H9 (cell line): ENCODE measurements around the gene CEP128. TPM values are rescaled to one million over a fixed set of nuclear protein-coding genes. Genes with fewer than 3 reads are reported as not detected.

Experiments
- DNase-seq: peaks from one replicate; pipeline ENCODE4 v3.0.0-alpha.2; 2017
- H2AFZ ChIP-seq: one replicate; pipeline ENCODE4 v1.6.1; 2013; ENCODE audit warnings: mild to moderate bottlenecking, low read length, control low read depth, moderate library complexity
- H2AK5ac ChIP-seq: 2 replicates; pipeline ENCODE4 v1.6.1; 2013; ENCODE audit warnings: low read length, control low read depth, mixed read lengths; ENCODE audit not compliant: insufficient read length
- H2BK120ac ChIP-seq: one replicate; pipeline ENCODE4 v1.6.1; 2013; ENCODE audit warnings: low read depth, mild to moderate bottlenecking, low read length, control low read depth, inconsistent platforms; ENCODE audit not compliant: poor library complexity, severe bottlenecking
- H2BK12ac ChIP-seq: 2 replicates; pipeline ENCODE4 v1.6.1; 2013; ENCODE audit warnings: low read length, control low read depth, mixed read lengths, low read depth; ENCODE audit not compliant: insufficient read length
- H2BK15ac ChIP-seq: 2 replicates; pipeline ENCODE4 v1.6.1; 2013; ENCODE audit warnings: low read depth, low read length, control low read depth
- H2BK20ac ChIP-seq: one replicate; pipeline ENCODE4 v1.6.1; 2013; ENCODE audit warnings: low read depth, mild to moderate bottlenecking, low read length, control low read depth, inconsistent platforms; ENCODE audit not compliant: poor library complexity, severe bottlenecking
- H2BK5ac ChIP-seq: 2 replicates; pipeline ENCODE4 v1.6.1; 2013; ENCODE audit warnings: low read length, control low read depth, mixed read lengths; ENCODE audit not compliant: insufficient read length
- H3K14ac ChIP-seq: 2 replicates; pipeline ENCODE4 v1.6.1; 2013; ENCODE audit warnings: low read length, control low read depth; ENCODE audit not compliant: insufficient read depth
- H3K18ac ChIP-seq: 2 replicates; pipeline ENCODE4 v1.6.1; 2013; ENCODE audit warnings: low read depth, mild to moderate bottlenecking, mixed read lengths, low read length, control low read depth; ENCODE audit not compliant: insufficient read length
- H3K23ac ChIP-seq: 2 replicates; pipeline ENCODE4 v1.6.1; 2013; ENCODE audit warnings: low read length, control low read depth, mixed read lengths, low read depth; ENCODE audit not compliant: insufficient read length
- H3K23me2 ChIP-seq: 2 replicates; pipeline ENCODE4 v1.6.1; 2013; ENCODE audit warnings: low read depth, mild to moderate bottlenecking, mixed read lengths, low read length, control low read depth; ENCODE audit not compliant: insufficient read length, poor library complexity, severe bottlenecking
- H3K27ac ChIP-seq: 2 replicates; pipeline ENCODE4 v1.5.1; 2013; ENCODE audit warnings: low read length, control low read depth, mixed read lengths, low read depth; ENCODE audit not compliant: insufficient read length
- H3K27me3 ChIP-seq: 2 replicates; pipeline ENCODE4 v1.6.1; 2013; ENCODE audit warnings: low read length, control low read depth, inconsistent platforms; ENCODE audit not compliant: insufficient read depth
- H3K4ac ChIP-seq: 2 replicates; pipeline ENCODE4 v1.6.1; 2013; ENCODE audit warnings: low read depth, mild to moderate bottlenecking, control low read depth, inconsistent platforms, low read length, moderate library complexity
- H3K4me1 ChIP-seq: 2 replicates; pipeline ENCODE4 v1.6.1; 2013; ENCODE audit warnings: low read length, control low read depth, inconsistent platforms; ENCODE audit not compliant: insufficient read depth
- H3K4me2 ChIP-seq: 2 replicates; pipeline ENCODE4 v1.6.1; 2013; ENCODE audit warnings: low read length, control low read depth, mixed read lengths; ENCODE audit not compliant: insufficient read length, insufficient read depth
- H3K56ac ChIP-seq: 2 replicates; pipeline ENCODE4 v1.6.1; 2013; ENCODE audit warnings: low read depth, mild to moderate bottlenecking, mixed read lengths, low read length, control low read depth; ENCODE audit not compliant: insufficient read length
- H3K79me1 ChIP-seq: 2 replicates; pipeline ENCODE4 v1.6.1; 2013; ENCODE audit warnings: low read depth, mild to moderate bottlenecking, moderate library complexity, low read length, control low read depth, inconsistent platforms; ENCODE audit not compliant: insufficient read depth, poor library complexity, severe bottlenecking
- H3K79me2 ChIP-seq: 2 replicates; pipeline ENCODE4 v1.6.1; 2013; ENCODE audit warnings: low read length, control low read depth, inconsistent platforms; ENCODE audit not compliant: insufficient read depth
- H3K9ac ChIP-seq: 2 replicates; pipeline ENCODE4 v1.6.1; 2013; ENCODE audit warnings: low read length, control low read depth, mixed read lengths; ENCODE audit not compliant: insufficient read length; ENCODE audit errors: extremely low read depth
- H3K9me3 ChIP-seq: one replicate; pipeline ENCODE4 v1.6.1; 2013; ENCODE audit warnings: low read depth, low read length, inconsistent platforms; ENCODE audit not compliant: control insufficient read depth
- H3T11ph ChIP-seq: one replicate; pipeline ENCODE4 v1.6.1; 2013; ENCODE audit warnings: mild to moderate bottlenecking, low read length, control low read depth, inconsistent platforms
- H4K20me1 ChIP-seq: one replicate; pipeline ENCODE4 v1.6.1; 2013; ENCODE audit not compliant: control insufficient read depth, insufficient read length, insufficient read depth
- H4K5ac ChIP-seq: 2 replicates; pipeline ENCODE4 v1.6.1; 2013; ENCODE audit warnings: low read depth, mild to moderate bottlenecking, mixed read lengths, low read length, control low read depth; ENCODE audit not compliant: insufficient read length
- H4K8ac ChIP-seq: replicated peaks from 2 replicates; pipeline ENCODE4 v1.6.1; 2013; ENCODE audit warnings: low read length, control low read depth, mixed read lengths, low read depth; ENCODE audit not compliant: insufficient read length
- H4K91ac ChIP-seq: 2 replicates; pipeline ENCODE4 v1.6.1; 2013; ENCODE audit warnings: low read depth, mild to moderate bottlenecking, moderate library complexity, mixed read lengths, low read length, control low read depth; ENCODE audit not compliant: insufficient read length
- H3K27ac Mint-ChIP-seq, 3 experiments: 2 replicates in 2 of 3; 3 replicates in 1 of 3; pipeline ENCODE4 v1.8.0; 2020 to 2021; ENCODE audit warnings: mixed read lengths in 3 of 3, mild to moderate bottlenecking in 1 of 3, moderate library complexity in 1 of 3
- H3K27me3 Mint-ChIP-seq: 2 replicates; pipeline ENCODE4 v1.8.0; 2021; ENCODE audit warnings: low read depth, mild to moderate bottlenecking, moderate library complexity, mixed read lengths
- H3K36me3 Mint-ChIP-seq, 3 experiments: 2 replicates in 2 of 3; 3 replicates in 1 of 3; pipeline ENCODE4 v1.8.0; 2020 to 2021; ENCODE audit warnings: low read depth in 3 of 3, mixed read lengths in 3 of 3; ENCODE audit not compliant: insufficient read depth in 1 of 3
- H3K4me1 Mint-ChIP-seq, 2 experiments: 2 replicates each; pipeline ENCODE4 v1.8.0; 2020; ENCODE audit warnings: mixed read lengths in 2 of 2
- H3K4me3 Mint-ChIP-seq, 2 experiments: 2 replicates in 1 of 2; 3 replicates in 1 of 2; pipeline ENCODE4 v1.8.0; 2020 to 2021; ENCODE audit warnings: mild to moderate bottlenecking in 2 of 2, mixed read lengths in 2 of 2, moderate library complexity in 1 of 2
- H3K9me3 Mint-ChIP-seq, 2 experiments: 2 replicates in 1 of 2; 3 replicates in 1 of 2; pipeline ENCODE4 v1.8.0; 2020; ENCODE audit warnings: mild to moderate bottlenecking in 2 of 2, mixed read lengths in 2 of 2, moderate library complexity in 1 of 2
- CTCF ChIP-seq: fragments of 200-600 bp; sonication (generic); conservative IDR thresholded peaks from 3 replicates; pipeline ENCODE4 v1.8.0; 2021; ENCODE audit warnings: antibody characterized with exemption, mild to moderate bottlenecking
- WGBS: extraction: QIAGEN DNeasy Blood & Tissue Kit; methylation state at CpG from one replicate; pipeline ENCODE4 v1.1.7; 2013; ENCODE audit warnings: missing lambda C conversion rate, low lambda C conversion rate, mixed read lengths; ENCODE audit not compliant: insufficient read length; ENCODE audit errors: extremely low coverage; 5-methylcytosine and 5-hydroxymethylcytosine counted together
- total RNA-seq: library from RNA; stranded (reverse); gene quantifications from 2 replicates; pipeline ENCODE4 v1.2.1, GENCODE V29; 2021

The CEP128 gene
- total RNA-seq, 1 experiment from 2014 or later, result 16.3 TPM

- Histone ChIP-seq H3K4ac (no peak overlapping the region), H3K23me2 (no peaks in the 10 kb centered on the region), H2BK15ac (no peak overlapping the region), H4K91ac (no peak overlapping the region), H3K9me3 (no peaks in the 10 kb centered on the region), H3K9ac (no peak overlapping the region), H4K20me1 (no peaks in the 10 kb centered on the region), H3K4me1 (no peaks in the 10 kb centered on the region), H3K23ac (no peak overlapping the region), H3K56ac (no peak overlapping the region), H2BK20ac (no peak overlapping the region), H2BK5ac (no peak overlapping the region), H3K27ac (no peak overlapping the region), H3K79me1 (no peaks in the 10 kb centered on the region), H3K4me2 (no peak overlapping the region), H2AK5ac (no peak overlapping the region), H2BK120ac (no peak overlapping the region), H3T11ph (no peak overlapping the region), H4K8ac (no peak overlapping the region), H3K14ac (no peak overlapping the region), H3K18ac (no peak overlapping the region), H4K5ac (no peak overlapping the region), H3K27me3 (no peaks in the 10 kb centered on the region), H2BK12ac (no peak overlapping the region), H3K79me2 (no peaks in the 10 kb centered on the region), H2AFZ (no peak overlapping the region)
- H3K4me3 Mint-ChIP-seq, result no peak overlapping the region
- no peak for TF ChIP-seq CTCF
- H3K4me1 Mint-ChIP-seq, result no peaks in the 10 kb centered on the region
- DNase-seq, result no peak
- H3K9me3 Mint-ChIP-seq, result no peaks in the 10 kb centered on the region
- H3K27ac Mint-ChIP-seq, result no peak overlapping the region
- no CpG with 5 or more reads among the region's 6 CpGs for WGBS
- H3K27me3 Mint-ChIP-seq, result no peaks in the 10 kb centered on the region
- no peaks in the 10 kb centered on the region for H3K36me3 Mint-ChIP-seq
Observed at GRCh38 chr14:80549141-80549540, 392.4 kb downstream of the CEP128 start.
